Small intestine (tissue), 7 donors: Measurements from ENCODE around the gene RNF181. TPM values are rescaled to one million over a fixed set of nuclear protein-coding genes. Genes with fewer than 3 reads are reported as not detected.

Source experiments
- DNase-seq, 2 donors: peaks; one replicate each; pipeline versions ENCODE4 v3.0.0 to v3.0.0-alpha.2; 2013
- FAIRE-seq: peaks from 2 replicates; lab custom pipeline; 2012; peaks lifted over from hg19 to GRCh38; lab: Jason Lieb, UNC
- H3K27ac ChIP-seq, 3 donors: one replicate each; pipeline ENCODE4 v1.5.1; 2013; ENCODE audit warnings: low read length in 2 of 3, mild to moderate bottlenecking in 2 of 3, control low read depth in 1 of 3, inconsistent platforms in 1 of 3, low read depth in 1 of 3, moderate library complexity in 1 of 3
- H3K27me3 ChIP-seq, 3 donors: one replicate each; pipeline ENCODE4 v1.6.1; 2013; ENCODE audit warnings: low read length in 3 of 3, inconsistent platforms in 1 of 3; ENCODE audit not compliant: control insufficient read depth in 3 of 3, insufficient read depth in 3 of 3
- H3K36me3 ChIP-seq, 3 donors: one replicate each; pipeline ENCODE4 v1.6.1; 2013; ENCODE audit warnings: low read length in 3 of 3, inconsistent platforms in 1 of 3, low read depth in 1 of 3, mild to moderate bottlenecking in 1 of 3, moderate library complexity in 1 of 3; ENCODE audit not compliant: control insufficient read depth in 3 of 3, insufficient read depth in 2 of 3
- H3K4me1 ChIP-seq, 3 donors: one replicate each; pipeline ENCODE4 v1.6.1; 2013; ENCODE audit warnings: low read length in 2 of 3, inconsistent platforms in 1 of 3, low read depth in 1 of 3, mild to moderate bottlenecking in 1 of 3, moderate library complexity in 1 of 3; ENCODE audit not compliant: control insufficient read depth in 3 of 3, insufficient read depth in 2 of 3
- H3K4me3 ChIP-seq, 3 donors: one replicate each; pipeline ENCODE4 v1.5.1; 2013; ENCODE audit warnings: low read length in 3 of 3, control low read depth in 1 of 3, inconsistent platforms in 1 of 3, low read depth in 1 of 3, mild to moderate bottlenecking in 1 of 3, moderate library complexity in 1 of 3
- H3K9me3 ChIP-seq, 2 donors: one replicate each; pipeline ENCODE4 v1.6.1; 2013; ENCODE audit warnings: low read depth in 1 of 2, low read length in 1 of 2; ENCODE audit not compliant: control insufficient read depth in 2 of 2, insufficient read depth in 1 of 2
- WGBS, 3 donors: extraction: QIAGEN DNeasy Blood & Tissue Kit; methylation state at CpG; one replicate each; pipeline ENCODE4 v1.1.7; 2013; 5-methylcytosine and 5-hydroxymethylcytosine counted together
- polyA plus RNA-seq, 4 donors: library from polyadenylated mRNA; stranded (reverse) in 3 of 4; unstranded in 1 of 4; fragments of 200-250 nt in 3 of 4; fragments of 120-200 nt in 1 of 4; gene quantifications; one replicate each; pipeline versions ENCODE4 v1.2.1 to v1.2.3, GENCODE V29; 2013
- donor health status: healthy with polysubstance abuse.
- donor health status: control.
- donor health status: control.
- donor health status: Bipolar disorder and iron deficiency.
- donor health status: healthy.

RNF181 gene
- polyA plus RNA-seq, 4 donors = 131 to 234 (median 180) TPM

- H3K36me3 ChIP-seq = peaks cover 0 to 15% (median 6%) of the 10 kb centered on the region in 3 donors
- H3K27ac ChIP-seq = peak within 1 kb of the TSS; percentile 17 to 90 (median 89)
- H3K4me1 ChIP-seq = peaks cover 0 to 5% (median 0%) of the 10 kb centered on the region in 3 donors
- peak; percentile 97 to 99 for DNase-seq
- H3K4me3 ChIP-seq = peak within 1 kb of the TSS; percentile 74 to 92 (median 75)
- FAIRE-seq = no peak
- no peaks in the 10 kb centered on the region for H3K9me3 ChIP-seq
- no peaks in the 10 kb centered on the region for H3K27me3 ChIP-seq
- WGBS, 3 donors = 2 to 3% (median 2%) methylated on average over 54 to 64 of the region's 64 CpGs
Observed at GRCh38 chr2:85561280-85562212, 34.0 kb upstream of the RNF181 start, which contains the start of gene GGCX. Gene GGCX, minus strand, starts transcription at chr2:85561493. Its CDS starts 65 bp downstream, at chr2:85561428.

- FAIRE-seq (no peak), DNase-seq (no peak)
- WGBS, 3 donors = 86 to 90% (median 88%) methylated on average over 5 of the region's 5 CpGs
Observed at GRCh38 chr2:85564144-85564563, 31.4 kb upstream of the RNF181 start.

GRCh38 chr2:85566265-85566664 lies 29.3 kb upstream of the RNF181 start:
- DNase-seq (no peak), FAIRE-seq (no peak)
- no peaks in the 10 kb centered on the region for H3K9me3 ChIP-seq
- no peak overlapping the region for H3K4me3 ChIP-seq
- no peaks in the 10 kb centered on the region for H3K4me1 ChIP-seq
- H3K27ac ChIP-seq = no peak overlapping the region
- H3K27me3 ChIP-seq = no peaks in the 10 kb centered on the region
- H3K36me3 ChIP-seq = no peaks in the 10 kb centered on the region
- WGBS, 3 donors = 67 to 82% (median 75%) methylated on average over 4 of the region's 4 CpGs

More at GRCh38 chr2:85564144-85564563, 31.4 kb upstream of the RNF181 start:
- peaks cover 0 to 5% (median 0%) of the 10 kb centered on the region in 3 donors for H3K4me1 ChIP-seq
- H3K36me3 ChIP-seq = no peaks in the 10 kb centered on the region
- no peak overlapping the region for H3K4me3 ChIP-seq
- H3K27me3 ChIP-seq = no peaks in the 10 kb centered on the region
- no peak overlapping the region for H3K27ac ChIP-seq
- no peaks in the 10 kb centered on the region for H3K9me3 ChIP-seq

- H3K4me3 ChIP-seq = no peak overlapping the region
- H3K27ac ChIP-seq = no peak overlapping the region
- FAIRE-seq = no peak
- no peaks in the 10 kb centered on the region for H3K27me3 ChIP-seq
- H3K9me3 ChIP-seq = no peaks in the 10 kb centered on the region
- DNase-seq = no peak
- WGBS, 3 donors = 82 to 85% (median 83%) methylated on average over 8 of the region's 8 CpGs
- H3K36me3 ChIP-seq = peaks cover 0 to 15% (median 3%) of the 10 kb centered on the region in 3 donors
- H3K4me1 ChIP-seq = peaks cover 2 to 33% (median 3%) of the 10 kb centered on the region in 3 donors
Observed at GRCh38 chr2:85575739-85576138, 19.8 kb upstream of the RNF181 start.

- H3K27ac ChIP-seq = peak overlapping the region; percentile 80 to 96 (median 90)
- FAIRE-seq = no peak
Observed at GRCh38 chr2:85577063-85577385, 18.5 kb upstream of the RNF181 start.

GRCh38 chr2:85577386-85578242 lies 17.9 kb upstream of the RNF181 start, which contains the start of gene VAMP8:
Gene VAMP8, plus strand, starts transcription at chr2:85577586. Its CDS starts 61 bp downstream, at chr2:85577647.
- peak; percentile 91 to 93 for DNase-seq
- peak within 1 kb of the TSS; percentile 80 to 96 (median 90) for H3K27ac ChIP-seq
- peak within 1 kb of the TSS; percentile 78 to 84 (median 81) for H3K4me3 ChIP-seq
- WGBS, 3 donors = 3 to 24% (median 3%) methylated on average over 17 to 19 of the region's 19 CpGs
- H3K36me3 ChIP-seq = peaks cover 0 to 32% (median 11%) of the 10 kb centered on the region in 3 donors
- no peaks in the 10 kb centered on the region for H3K27me3 ChIP-seq
- FAIRE-seq = no peak
- peaks cover 2 to 33% (median 3%) of the 10 kb centered on the region in 3 donors for H3K4me1 ChIP-seq
- no peaks in the 10 kb centered on the region for H3K9me3 ChIP-seq

More at GRCh38 chr2:85577063-85577385, 18.5 kb upstream of the RNF181 start:
- H3K36me3 ChIP-seq = peaks cover 0 to 27% (median 9%) of the 10 kb centered on the region in 3 donors
- H3K4me3 ChIP-seq = peak overlapping the region in 2 of 3 donors; percentile 78 to 81
- no peaks in the 10 kb centered on the region for H3K27me3 ChIP-seq
- H3K4me1 ChIP-seq = peaks cover 2 to 33% (median 3%) of the 10 kb centered on the region in 3 donors
- H3K9me3 ChIP-seq = no peaks in the 10 kb centered on the region
- DNase-seq = peak in 1 of 2 donors; percentile 36
- 12 to 43% (median 24%) methylated on average over 3 of the region's 3 CpGs for WGBS, 3 donors

GRCh38 chr2:85578243-85579180 lies 17.0 kb upstream of the RNF181 start:
- 30 to 41% (median 31%) methylated on average over 19 of the region's 19 CpGs for WGBS, 3 donors
- Histone ChIP-seq H3K36me3 (peaks cover 0 to 41% (median 11%) of the 10 kb centered on the region in 3 donors), H3K27me3 (no peaks in the 10 kb centered on the region), H3K9me3 (no peaks in the 10 kb centered on the region), H3K4me1 (peaks cover 2 to 35% (median 3%) of the 10 kb centered on the region in 3 donors), H3K4me3 (peak overlapping the region; percentile 78 to 84 (median 81)), H3K27ac (peak overlapping the region; percentile 80 to 96 (median 90))
- FAIRE-seq (no peak), DNase-seq (peak; percentile 34 to 42)
